ENCODE results near the gene ALX3. TPM values are rescaled to one million over a fixed set of nuclear protein-coding genes. Genes with fewer than 3 reads are reported as not detected.

Gene ALX3
- total RNA-seq, 4 donors from 2014 or later: not detected

DNA sequence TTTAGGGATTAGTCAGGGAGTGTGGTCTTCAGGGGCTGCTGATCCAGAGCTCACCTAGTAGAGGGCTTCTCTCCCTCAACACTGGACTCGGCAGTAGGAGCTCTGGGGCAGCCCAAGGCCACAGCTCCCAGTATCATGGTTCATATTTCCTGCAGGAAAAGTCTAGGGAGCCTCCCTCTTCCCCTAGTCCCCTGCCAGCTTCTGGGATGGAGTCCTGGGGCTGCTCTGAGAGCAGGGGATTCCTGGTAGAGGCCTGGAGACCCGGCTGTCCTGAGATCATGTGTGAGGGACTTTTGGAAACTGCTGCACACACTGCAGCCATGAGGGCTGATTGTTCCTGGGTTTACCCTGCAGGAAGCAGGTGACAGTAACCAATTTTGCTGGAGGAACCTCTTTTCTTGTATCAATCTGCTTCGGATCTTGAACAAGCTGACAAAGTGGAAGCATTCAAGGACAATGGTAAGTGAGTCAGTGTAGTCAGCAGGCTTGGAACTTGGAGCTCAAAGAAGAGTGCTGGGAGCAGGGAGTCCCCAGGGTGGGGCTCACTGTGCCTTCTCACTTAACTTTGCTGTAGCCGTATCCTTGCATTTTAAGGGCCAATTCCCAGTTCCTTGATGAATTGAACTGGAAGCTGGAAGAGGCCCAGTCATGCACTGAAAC lies 19.7 kb downstream of the ALX3 start:
- TF ChIP-seq, protein P1, sequence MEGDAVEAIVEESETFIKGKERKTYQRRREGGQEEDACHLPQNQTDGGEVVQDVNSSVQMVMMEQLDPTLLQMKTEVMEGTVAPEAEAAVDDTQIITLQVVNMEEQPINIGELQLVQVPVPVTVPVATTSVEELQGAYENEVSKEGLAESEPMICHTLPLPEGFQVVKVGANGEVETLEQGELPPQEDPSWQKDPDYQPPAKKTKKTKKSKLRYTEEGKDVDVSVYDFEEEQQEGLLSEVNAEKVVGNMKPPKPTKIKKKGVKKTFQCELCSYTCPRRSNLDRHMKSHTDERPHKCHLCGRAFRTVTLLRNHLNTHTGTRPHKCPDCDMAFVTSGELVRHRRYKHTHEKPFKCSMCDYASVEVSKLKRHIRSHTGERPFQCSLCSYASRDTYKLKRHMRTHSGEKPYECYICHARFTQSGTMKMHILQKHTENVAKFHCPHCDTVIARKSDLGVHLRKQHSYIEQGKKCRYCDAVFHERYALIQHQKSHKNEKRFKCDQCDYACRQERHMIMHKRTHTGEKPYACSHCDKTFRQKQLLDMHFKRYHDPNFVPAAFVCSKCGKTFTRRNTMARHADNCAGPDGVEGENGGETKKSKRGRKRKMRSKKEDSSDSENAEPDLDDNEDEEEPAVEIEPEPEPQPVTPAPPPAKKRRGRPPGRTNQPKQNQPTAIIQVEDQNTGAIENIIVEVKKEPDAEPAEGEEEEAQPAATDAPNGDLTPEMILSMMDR (IDR thresholded peaks at IDR 0.05; ENCODE audit: low read depth): no peak

DNA sequence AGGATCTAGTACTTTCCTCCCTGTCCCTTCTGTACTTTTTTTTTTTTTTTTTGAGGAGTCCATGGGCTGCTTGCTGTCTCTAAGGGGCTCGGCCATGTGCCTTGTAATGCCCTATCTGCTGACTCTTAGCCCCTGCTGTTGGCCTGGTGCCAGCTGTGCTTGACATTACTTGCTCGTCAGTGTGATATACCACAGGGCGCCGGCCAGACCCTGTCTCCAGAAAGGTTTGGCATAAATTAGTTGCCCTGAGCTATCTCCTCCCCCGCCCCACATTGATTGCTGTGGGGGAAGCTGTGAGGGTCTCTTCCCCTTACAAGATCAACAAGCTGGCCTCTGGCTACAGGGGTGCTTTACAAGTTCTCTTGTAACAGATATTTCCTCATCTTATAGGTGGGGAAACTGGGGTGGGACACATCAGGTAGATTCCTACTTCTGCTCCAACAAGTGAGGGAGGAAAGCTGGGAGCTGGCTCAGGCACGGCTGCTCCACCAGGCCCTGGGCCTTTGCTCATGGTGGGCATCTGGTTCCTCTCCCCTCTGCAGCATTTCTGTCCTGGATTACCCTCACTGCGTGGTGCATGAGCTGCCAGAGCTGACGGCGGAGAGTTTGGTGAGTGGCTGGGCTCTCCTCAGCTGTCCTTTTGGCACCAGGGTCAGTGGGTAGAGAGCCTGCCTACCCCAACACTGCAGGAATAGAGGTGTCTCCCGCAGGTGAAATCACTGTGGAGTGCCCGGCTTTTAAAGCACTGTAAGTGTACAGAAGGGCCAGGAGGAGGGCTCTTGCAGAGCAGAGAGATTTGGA lies 20.5 kb downstream of the ALX3 start:
- TF ChIP-seq, protein P1 (IDR thresholded peaks at IDR 0.05; ENCODE audit: low read depth): no peak

DNA sequence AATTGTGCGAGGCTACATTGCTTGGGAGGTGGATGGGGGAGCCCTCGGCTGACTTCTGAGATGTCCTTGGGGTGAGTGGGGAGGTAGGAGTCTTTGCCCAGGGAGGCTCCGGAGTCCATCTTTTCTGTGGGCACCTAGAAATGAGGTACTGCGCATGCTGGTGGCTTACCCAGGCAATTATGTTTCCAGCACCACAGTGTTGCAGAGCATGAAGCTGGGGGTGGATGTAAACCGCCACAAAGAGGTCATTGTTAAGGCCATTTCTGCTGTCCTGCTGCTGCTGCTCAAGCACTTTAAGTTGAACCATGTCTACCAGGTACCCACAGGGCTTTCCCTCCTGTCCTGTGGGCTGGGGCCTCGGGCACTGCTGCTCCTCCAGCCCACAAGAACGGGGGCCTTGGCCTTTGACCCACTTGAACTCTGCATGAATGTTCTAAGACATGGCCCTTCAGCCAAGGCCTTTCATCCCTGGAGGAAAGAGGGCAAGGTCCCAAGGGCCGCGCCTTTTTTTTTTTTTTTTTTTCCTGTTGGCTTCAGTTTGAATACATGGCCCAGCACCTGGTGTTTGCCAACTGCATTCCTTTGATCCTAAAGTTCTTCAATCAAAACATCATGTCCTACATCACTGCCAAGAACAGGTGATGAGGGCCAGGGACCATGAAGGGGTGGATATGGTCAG lies 21.4 kb downstream of the ALX3 start:
- TF ChIP-seq, protein P1 (IDR thresholded peaks at IDR 0.05; ENCODE audit: low read depth): no peak

DNA sequence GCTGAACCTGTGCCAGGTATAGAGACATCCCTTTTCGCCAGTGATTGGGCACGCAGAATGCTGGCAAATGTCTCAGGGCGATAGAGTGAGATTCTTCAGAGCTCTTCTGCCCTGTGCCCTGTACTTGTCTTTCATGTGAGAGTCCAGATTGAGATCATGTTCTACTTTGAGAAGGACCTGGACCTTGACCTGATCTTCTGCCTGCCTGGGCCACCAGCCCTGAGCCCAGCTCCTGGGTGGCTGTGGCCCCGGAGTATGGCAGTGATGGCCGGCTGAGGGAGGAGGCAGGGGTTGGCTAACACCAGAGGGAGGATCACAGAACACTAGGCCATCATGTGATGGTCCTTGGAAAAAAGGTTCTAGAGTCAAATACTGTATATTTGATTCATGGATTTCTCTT lies 22.2 kb downstream of the ALX3 start:
- TF ChIP-seq, protein P1 (IDR thresholded peaks at IDR 0.05; ENCODE audit: low read depth): no peak

DNA sequence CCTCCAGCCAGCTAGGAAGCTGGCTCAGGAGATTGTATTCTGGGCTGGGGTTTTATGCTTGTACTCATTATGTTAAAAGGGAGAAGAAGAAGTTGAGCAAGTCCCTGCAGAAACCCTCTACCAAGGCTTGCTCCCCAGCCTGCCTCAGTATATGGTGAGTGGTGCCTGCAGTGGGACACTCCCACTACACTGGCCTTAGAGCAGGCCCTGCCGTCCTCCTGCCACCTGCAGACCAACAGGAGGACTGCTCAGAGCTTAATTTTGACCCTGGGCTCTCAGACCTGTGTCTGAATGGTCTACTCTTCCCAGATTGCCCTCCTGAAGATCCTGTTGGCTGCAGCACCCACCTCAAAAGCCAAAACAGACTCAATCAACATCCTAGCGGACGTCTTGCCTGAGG lies 23.0 kb downstream of the ALX3 start:
- TF ChIP-seq, protein P1 (IDR thresholded peaks at IDR 0.05; ENCODE audit: low read depth): no peak

DNA sequence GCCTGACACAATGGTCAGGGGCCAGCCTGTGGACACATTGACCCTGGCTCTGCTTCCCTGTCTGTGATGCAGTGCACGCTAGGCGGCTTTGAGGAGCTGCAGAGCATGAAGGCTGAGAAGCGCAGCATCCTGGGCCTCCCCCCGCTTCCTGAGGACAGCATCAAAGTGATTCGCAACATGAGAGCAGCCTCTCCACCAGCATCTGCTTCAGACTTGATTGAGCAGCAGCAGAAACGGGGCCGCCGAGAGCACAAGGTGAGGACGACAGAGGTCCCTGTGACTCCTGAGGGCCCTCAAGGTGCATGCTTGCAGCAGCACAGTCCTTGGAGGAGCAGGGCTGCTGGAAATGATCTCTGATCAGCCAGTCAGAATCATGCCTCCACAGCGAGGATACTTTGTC lies 27.5 kb downstream of the ALX3 start:
- TF ChIP-seq, protein P1 (IDR thresholded peaks at IDR 0.05; ENCODE audit: low read depth): no peak

DNA sequence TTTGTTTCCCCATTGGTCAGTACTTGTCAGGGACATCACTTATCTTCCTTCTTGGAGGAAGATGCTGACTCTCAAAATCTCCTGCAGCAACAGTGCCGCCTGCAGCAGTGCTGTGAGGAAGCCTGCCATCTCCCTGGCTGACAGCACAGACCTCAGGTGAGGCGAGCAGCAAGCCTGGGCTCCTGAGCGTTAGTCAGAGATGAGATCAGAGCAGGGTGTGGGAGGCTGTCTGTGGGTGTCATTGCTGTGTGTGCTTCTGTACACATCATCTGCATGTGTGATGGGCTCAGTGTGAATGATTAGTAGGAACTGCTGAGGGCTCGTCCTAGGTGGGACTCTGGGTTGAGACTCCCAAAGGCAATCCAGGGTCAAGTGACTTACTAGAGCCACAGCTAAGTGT lies 29.9 kb downstream of the ALX3 start:
- TF ChIP-seq, protein P1 (IDR thresholded peaks at IDR 0.05; ENCODE audit: low read depth): no peak

Data from subcutaneous adipose tissue (tissue), 4 donors.